NB4 (cell line): ENCODE measurements around the gene MAN1A2.

Source experiments
- CTCF ChIP-seq: IDR thresholded peaks from one replicate; pipeline ENCODE4 v1.5.1; 2012; ENCODE audit warnings: low read depth, low read length
- MAX ChIP-seq: IDR thresholded peaks from 2 replicates; pipeline ENCODE4 v1.6.1; 2011; ENCODE audit warnings: low read depth, low read length
- MYC ChIP-seq: IDR thresholded peaks from 2 replicates; pipeline ENCODE4 v1.6.1; 2011; ENCODE audit warnings: low read depth, low read length
- POLR2A ChIP-seq: IDR thresholded peaks from 2 replicates; pipeline ENCODE4 v1.6.1; 2011; ENCODE audit warnings: mild to moderate bottlenecking; ENCODE audit not compliant: insufficient read length; ENCODE audit errors: extremely low read depth

GRCh38 chr1:117467336-117467735 is 100.1 kb downstream of the MAN1A2 start:
- TF ChIP-seq CTCF, result no peak
- TF ChIP-seq POLR2A, result no peak
- no peak for TF ChIP-seq MYC
- TF ChIP-seq MAX, result no peak
